ENCODE measurements around the gene PSMB7. TPM values are rescaled to one million over a fixed set of nuclear protein-coding genes. Genes with fewer than 3 reads are reported as not detected.

The PSMB7 gene
- total RNA-seq, result 73.2 TPM
- long read RNA-seq, transcript PSMB7-201 (8 exons, 980 nt), result major isoform, 91 of 117 reads
- long read RNA-seq, partial matches to known transcripts, result 6 of 117 reads
- long read RNA-seq, other reads (novel, unspliced or antisense), result 20 of 117 reads

DNA sequence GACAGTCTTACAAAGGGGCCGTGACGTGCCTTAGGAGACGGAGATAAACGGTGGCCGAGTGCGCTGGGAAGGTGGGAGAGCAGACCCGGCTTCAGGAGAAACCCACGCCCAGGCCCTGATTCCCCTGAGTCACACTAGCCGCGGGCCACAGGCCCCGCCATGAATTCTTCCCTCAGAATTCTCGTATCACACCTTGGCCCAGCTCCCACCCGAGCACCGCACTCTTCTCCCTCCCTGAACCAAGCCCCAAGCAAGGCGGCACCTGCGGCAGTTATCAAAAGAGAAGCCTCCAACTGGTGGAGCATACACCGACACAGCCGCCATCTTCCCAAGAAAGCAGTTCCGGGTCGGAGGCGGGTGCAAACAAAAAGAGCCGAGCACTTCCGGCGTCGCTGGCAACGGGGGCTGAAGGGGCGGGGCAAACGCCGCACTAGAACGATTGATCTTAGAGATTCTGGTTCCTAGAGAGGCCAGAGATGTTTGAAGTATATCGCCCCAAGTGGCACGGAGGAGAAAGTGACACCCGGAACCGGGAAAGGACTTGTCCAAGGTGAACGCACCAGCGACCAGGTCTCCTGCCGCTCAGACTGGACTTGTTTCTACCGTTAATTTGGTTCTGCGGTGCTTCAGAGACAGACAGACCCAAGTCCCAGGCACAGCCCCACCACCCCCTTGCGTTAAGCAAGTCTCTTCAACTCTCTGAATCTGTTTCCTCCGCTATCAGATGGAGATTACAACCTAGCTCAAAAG, at the start of gene PSMB7:
Gene PSMB7 (minus strand): TSS at position 341 of the 750 bp plus-strand sequence. CDS start 17 bp downstream, at position 324.
- peak within 1 kb of the TSS; percentile 71 for H3K4me3 ChIP-seq
- TF ChIP-seq, protein P1, sequence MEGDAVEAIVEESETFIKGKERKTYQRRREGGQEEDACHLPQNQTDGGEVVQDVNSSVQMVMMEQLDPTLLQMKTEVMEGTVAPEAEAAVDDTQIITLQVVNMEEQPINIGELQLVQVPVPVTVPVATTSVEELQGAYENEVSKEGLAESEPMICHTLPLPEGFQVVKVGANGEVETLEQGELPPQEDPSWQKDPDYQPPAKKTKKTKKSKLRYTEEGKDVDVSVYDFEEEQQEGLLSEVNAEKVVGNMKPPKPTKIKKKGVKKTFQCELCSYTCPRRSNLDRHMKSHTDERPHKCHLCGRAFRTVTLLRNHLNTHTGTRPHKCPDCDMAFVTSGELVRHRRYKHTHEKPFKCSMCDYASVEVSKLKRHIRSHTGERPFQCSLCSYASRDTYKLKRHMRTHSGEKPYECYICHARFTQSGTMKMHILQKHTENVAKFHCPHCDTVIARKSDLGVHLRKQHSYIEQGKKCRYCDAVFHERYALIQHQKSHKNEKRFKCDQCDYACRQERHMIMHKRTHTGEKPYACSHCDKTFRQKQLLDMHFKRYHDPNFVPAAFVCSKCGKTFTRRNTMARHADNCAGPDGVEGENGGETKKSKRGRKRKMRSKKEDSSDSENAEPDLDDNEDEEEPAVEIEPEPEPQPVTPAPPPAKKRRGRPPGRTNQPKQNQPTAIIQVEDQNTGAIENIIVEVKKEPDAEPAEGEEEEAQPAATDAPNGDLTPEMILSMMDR (IDR thresholded peaks at IDR 0.05), result peak; percentile 83
- peaks cover 13% of the 10 kb centered on the region for H3K4me1 ChIP-seq
- ATAC-seq (peak; percentile 98 to 99), DNase-seq (peak; percentile 97)
- no peaks in the 10 kb centered on the region for H3K9me3 ChIP-seq
- H3K36me3 ChIP-seq, result peaks cover 39% of the 10 kb centered on the region
- intact Hi-C loops (cut with DNase I), result no loop called here
- H3K27ac ChIP-seq, result peak within 1 kb of the TSS; percentile 61
- no peaks in the 10 kb centered on the region for H3K27me3 ChIP-seq (ENCODE audit: low read depth)

DNA sequence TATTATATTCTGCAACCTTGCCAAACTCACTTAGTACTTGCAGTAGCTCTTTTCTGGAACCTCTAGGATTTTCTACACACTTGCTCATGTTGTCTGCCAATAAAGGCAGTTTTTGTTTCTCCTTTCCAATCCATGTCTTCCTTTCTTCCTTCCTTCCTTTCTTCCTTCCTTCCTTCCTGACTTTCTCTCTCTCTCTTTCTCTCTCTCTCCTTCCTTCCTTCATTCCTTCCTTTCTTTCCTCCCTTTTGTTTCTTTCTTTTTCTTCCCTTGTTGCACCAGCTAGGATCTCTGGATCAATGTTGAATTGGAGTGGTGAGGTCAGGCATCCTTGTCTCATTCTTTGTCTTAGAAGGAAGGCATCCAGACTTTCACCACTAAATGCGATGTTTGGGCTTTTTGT, 47.5 kb upstream of the PSMB7 start:
- H3K27ac ChIP-seq, result no peak overlapping the region
- DNase-seq, result no peak
- TF ChIP-seq, protein P1 (IDR thresholded peaks at IDR 0.05), result no peak
- no peaks in the 10 kb centered on the region for H3K27me3 ChIP-seq (ENCODE audit: low read depth)
- no peak for ATAC-seq
- intact Hi-C loops (cut with DNase I), result no loop called here
- H3K9me3 ChIP-seq, result peaks cover 2% of the 10 kb centered on the region
- no peak overlapping the region for H3K4me3 ChIP-seq
- no peaks in the 10 kb centered on the region for H3K4me1 ChIP-seq
- H3K36me3 ChIP-seq, result no peaks in the 10 kb centered on the region

DNA sequence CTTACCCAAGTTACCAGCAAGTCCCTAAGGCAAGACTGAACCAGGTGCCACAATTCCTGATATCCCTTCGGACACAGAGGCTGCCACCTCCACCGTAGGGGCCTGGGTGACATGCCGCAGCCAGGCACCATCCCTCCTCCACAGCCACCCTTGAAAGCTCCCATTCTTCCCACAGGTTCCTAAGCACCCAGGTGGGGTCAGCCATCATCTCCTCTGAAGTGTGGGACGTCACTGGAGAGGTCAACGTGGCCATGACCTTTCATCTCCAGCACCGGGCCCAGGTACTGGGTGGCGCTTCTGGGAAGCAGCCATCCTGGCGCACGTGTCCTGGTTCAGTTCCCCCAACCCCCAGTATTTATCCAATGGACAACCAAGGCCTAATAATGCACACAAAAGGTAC, 43.2 kb upstream of the PSMB7 start:
- DNase-seq (no peak), ATAC-seq (peak in 1 of 2 donors; percentile 13)
- intact Hi-C loops (cut with DNase I), result no loop called here
- Histone ChIP-seq H3K27me3 (ENCODE audit: low read depth) (peaks cover 13% of the 10 kb centered on the region), H3K4me1 (no peaks in the 10 kb centered on the region), H3K9me3 (peaks cover 2% of the 10 kb centered on the region), H3K27ac (no peak overlapping the region), H3K4me3 (no peak overlapping the region), H3K36me3 (no peaks in the 10 kb centered on the region)
- TF ChIP-seq, protein P1 (IDR thresholded peaks at IDR 0.05), result no peak

DNA sequence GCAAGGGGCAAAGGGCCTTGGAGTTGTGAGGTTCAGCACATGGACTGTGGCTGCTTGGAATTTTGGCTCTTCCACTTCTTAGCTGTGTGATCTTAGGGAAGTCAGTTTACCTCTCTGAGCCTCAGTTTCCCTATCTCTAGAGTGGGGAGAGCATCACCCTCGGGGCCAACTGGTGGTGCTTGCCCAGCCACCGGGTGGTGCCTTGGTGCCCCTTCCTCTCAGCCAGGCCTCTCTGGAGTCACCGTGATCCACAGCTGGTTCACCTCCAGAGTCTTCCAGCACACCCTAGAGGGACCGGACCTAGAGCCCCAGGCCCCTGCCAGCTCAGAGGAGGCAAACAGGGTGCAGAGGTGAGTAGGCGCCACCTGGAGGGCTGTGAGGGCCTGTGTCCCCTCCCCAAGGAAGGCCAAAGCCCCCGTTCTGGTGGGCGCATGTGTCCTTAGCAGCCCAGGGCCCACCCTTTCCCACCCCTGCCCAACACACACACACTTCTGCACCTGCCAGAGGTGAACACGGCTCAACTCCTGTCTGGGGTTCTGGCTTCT, 42.7 kb upstream of the PSMB7 start:
- DNase-seq (no peak), ATAC-seq (no peak)
- no peaks in the 10 kb centered on the region for H3K9me3 ChIP-seq
- no peaks in the 10 kb centered on the region for H3K36me3 ChIP-seq
- intact Hi-C loops (cut with DNase I), result no loop called here
- H3K27ac ChIP-seq, result no peak overlapping the region
- no peaks in the 10 kb centered on the region for H3K4me1 ChIP-seq
- TF ChIP-seq, protein P1 (IDR thresholded peaks at IDR 0.05), result no peak
- H3K4me3 ChIP-seq, result no peak overlapping the region
- H3K27me3 ChIP-seq (ENCODE audit: low read depth), result peaks cover 18% of the 10 kb centered on the region

DNA sequence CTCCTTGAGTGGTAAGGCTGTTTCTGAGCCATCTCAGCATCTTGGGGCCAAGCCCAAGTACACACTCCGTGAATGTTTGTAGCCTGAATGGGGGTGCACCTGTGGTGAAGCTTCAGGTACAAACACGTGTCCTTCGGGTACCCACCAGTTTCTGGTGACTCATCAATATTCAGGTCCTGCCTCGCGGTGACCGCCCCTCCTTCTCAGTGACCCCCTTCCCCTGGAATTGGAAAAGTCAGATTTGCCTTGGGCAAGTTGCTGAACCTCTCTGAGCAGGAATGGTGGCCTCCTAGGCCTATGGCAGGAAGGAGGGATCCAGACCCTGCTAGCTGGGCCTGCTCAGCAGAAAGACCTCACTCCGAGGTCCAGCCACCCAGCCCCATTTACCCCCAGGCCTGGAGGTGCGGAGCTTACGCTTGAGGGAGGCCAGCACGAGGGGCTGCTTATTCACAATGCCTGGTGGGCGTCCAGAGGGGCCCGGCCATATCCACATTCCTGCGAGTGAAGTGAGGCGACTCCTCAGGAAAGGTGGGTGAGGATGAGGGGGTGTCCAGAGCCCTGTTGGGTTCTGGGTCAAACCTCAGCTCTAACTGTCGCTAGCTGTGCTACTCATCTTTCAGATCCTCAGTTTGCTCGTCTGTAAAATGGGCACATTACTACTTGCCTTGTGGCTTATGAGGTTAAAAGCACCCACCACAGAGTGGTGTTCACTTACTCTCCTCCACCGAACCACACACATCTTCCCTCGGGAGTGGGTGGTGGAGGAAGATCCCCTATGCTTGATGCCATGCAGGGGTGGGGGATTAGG, 42.0 kb upstream of the PSMB7 start:
- Histone ChIP-seq H3K36me3 (no peaks in the 10 kb centered on the region), H3K27me3 (ENCODE audit: low read depth) (peaks cover 24% of the 10 kb centered on the region), H3K4me1 (no peaks in the 10 kb centered on the region), H3K9me3 (no peaks in the 10 kb centered on the region), H3K4me3 (no peak overlapping the region), H3K27ac (no peak overlapping the region)
- TF ChIP-seq, protein P1 (IDR thresholded peaks at IDR 0.05), result no peak
- ATAC-seq (no peak), DNase-seq (no peak)
- intact Hi-C loops (cut with DNase I), result no loop called here

Measured in lower lobe of right lung (tissue), 2 donors.